Liver (tissue), 3 donors: ENCODE results near the gene CIZ1.

ENCODE experiments used
- ATF3 ChIP-seq: IDR thresholded peaks from 2 replicates; pipeline ENCODE4 v1.6.1; 2016; ENCODE audit warnings: antibody characterized with exemption
- CTCF ChIP-seq: fragments of 150-350 bp; IDR thresholded peaks from 2 replicates; pipeline ENCODE4 v1.5.1; 2017; ENCODE audit warnings: improper control_type of control experiment, low read depth, low read length; ENCODE audit not compliant: missing input control
- RAD21 ChIP-seq, 2 donors: IDR thresholded peaks; 2 replicates each; pipeline ENCODE4 v1.6.1; 2016; ENCODE audit warnings: antibody characterized with exemption in 2 of 2, mild to moderate bottlenecking in 2 of 2
- REST ChIP-seq: IDR thresholded peaks from 2 replicates; pipeline ENCODE4 v1.6.1; 2016; ENCODE audit warnings: antibody characterized with exemption, mild to moderate bottlenecking
- TAF1 ChIP-seq: conservative IDR thresholded peaks from 2 replicates; pipeline ENCODE4 v1.6.1; 2016; ENCODE audit warnings: antibody characterized with exemption, mild to moderate bottlenecking
- donor health status: healthy.
- donor health status: healthy.

- TF ChIP-seq CTCF (no peak), TAF1 (no peak), RAD21 (IDR thresholded peaks at IDR 0.05) (no peak), ATF3 (no peak), REST (no peak)
Measured at GRCh38 chr9:128222026-128222425, 30.7 kb upstream of the CIZ1 start.
